Astrocyte of the cerebellum (primary cell): ENCODE results near the gene CLEC14A.

Experiments used
- DNase-seq: peaks from one replicate; pipeline ENCODE4 v3.0.0-alpha.2; 2011; ENCODE audit warnings: low read depth
- H3K4me3 ChIP-seq: 2 replicates; pipeline ENCODE4 v1.5.1; 2011; ENCODE audit warnings: mild to moderate bottlenecking, low read depth, low read length, moderate library complexity
- in situ Hi-C: cut with HindIII; loops from 2 replicates; pipeline ENCODE4 v1.10.0; 2017; ENCODE audit warnings: low sequenced_read_pairs
- TF ChIP-seq, protein P1 (sequence below): IDR thresholded peaks from 2 replicates; pipeline ENCODE4 v1.5.1; 2012; ENCODE audit warnings: low read length, low read depth, moderate library complexity, mild to moderate bottlenecking; ENCODE audit errors: missing control alignments

The CLEC14A gene

GRCh38 chr14:38278035-38278434, 22.1 kb upstream of the CLEC14A start:
- TF ChIP-seq, protein P1, sequence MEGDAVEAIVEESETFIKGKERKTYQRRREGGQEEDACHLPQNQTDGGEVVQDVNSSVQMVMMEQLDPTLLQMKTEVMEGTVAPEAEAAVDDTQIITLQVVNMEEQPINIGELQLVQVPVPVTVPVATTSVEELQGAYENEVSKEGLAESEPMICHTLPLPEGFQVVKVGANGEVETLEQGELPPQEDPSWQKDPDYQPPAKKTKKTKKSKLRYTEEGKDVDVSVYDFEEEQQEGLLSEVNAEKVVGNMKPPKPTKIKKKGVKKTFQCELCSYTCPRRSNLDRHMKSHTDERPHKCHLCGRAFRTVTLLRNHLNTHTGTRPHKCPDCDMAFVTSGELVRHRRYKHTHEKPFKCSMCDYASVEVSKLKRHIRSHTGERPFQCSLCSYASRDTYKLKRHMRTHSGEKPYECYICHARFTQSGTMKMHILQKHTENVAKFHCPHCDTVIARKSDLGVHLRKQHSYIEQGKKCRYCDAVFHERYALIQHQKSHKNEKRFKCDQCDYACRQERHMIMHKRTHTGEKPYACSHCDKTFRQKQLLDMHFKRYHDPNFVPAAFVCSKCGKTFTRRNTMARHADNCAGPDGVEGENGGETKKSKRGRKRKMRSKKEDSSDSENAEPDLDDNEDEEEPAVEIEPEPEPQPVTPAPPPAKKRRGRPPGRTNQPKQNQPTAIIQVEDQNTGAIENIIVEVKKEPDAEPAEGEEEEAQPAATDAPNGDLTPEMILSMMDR: no peak
- in situ Hi-C loops: no loop called here
- H3K4me3 ChIP-seq: no peak overlapping the region
- no peak for DNase-seq

DNA sequence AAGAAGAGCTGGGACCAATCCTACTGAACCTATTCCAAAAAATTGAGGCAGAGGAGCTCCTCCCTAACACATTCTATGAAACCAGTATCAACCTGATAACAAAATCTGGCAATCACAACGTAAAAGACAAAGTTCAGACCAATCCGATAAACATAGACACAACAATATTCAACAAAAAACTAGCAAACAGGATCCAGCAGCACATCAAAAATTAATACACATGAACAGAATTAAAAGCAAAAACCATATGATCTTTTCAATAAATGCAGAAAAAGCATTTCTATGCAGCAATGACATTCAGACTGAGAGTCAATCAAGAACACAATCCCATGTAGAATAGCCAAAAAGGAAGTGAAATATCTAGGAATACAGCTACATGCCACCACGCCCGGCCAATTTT, 7.0 kb upstream of the CLEC14A start:
- no peak overlapping the region for H3K4me3 ChIP-seq
- in situ Hi-C loops: no loop called here
- no peak for DNase-seq
- TF ChIP-seq, protein P1: no peak

DNA sequence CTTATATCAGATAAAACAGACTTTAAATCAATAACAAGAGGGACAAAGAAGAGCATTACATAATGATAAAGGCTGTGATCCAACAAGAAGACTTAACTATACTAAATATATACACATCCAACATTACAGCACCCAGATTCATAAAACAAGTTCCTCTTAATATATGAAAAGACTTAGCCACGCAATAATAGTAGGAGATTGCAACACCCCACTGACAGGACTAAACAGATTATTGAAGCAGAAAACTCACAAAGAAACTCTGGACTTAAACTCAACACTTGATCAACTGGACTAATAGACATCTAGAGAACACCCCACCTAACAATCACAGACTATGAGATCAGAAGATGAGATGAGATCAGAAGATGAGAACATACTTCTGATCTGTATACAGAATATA, 5.7 kb upstream of the CLEC14A start:
- no peak overlapping the region for H3K4me3 ChIP-seq
- in situ Hi-C loops: no loop called here
- no peak for DNase-seq
- TF ChIP-seq, protein P1: no peak

GRCh38 chr14:38257507-38257906, 1.6 kb upstream of the CLEC14A start:
- DNase-seq: no peak
- no peak overlapping the region for H3K4me3 ChIP-seq
- TF ChIP-seq, protein P1: no peak
- in situ Hi-C loops: no loop called here

GRCh38 chr14:38256533-38256840, 594 bp upstream of the CLEC14A start:
- no peak overlapping the region for H3K4me3 ChIP-seq
- TF ChIP-seq, protein P1: no peak
- in situ Hi-C loops: no loop called here
- DNase-seq: no peak

GRCh38 chr14:38255408-38255672, 553 bp downstream of the CLEC14A start:
- in situ Hi-C loops: no loop called here
- DNase-seq: no peak
- TF ChIP-seq, protein P1: no peak
- H3K4me3 ChIP-seq: peak overlapping the region; percentile 39

DNA sequence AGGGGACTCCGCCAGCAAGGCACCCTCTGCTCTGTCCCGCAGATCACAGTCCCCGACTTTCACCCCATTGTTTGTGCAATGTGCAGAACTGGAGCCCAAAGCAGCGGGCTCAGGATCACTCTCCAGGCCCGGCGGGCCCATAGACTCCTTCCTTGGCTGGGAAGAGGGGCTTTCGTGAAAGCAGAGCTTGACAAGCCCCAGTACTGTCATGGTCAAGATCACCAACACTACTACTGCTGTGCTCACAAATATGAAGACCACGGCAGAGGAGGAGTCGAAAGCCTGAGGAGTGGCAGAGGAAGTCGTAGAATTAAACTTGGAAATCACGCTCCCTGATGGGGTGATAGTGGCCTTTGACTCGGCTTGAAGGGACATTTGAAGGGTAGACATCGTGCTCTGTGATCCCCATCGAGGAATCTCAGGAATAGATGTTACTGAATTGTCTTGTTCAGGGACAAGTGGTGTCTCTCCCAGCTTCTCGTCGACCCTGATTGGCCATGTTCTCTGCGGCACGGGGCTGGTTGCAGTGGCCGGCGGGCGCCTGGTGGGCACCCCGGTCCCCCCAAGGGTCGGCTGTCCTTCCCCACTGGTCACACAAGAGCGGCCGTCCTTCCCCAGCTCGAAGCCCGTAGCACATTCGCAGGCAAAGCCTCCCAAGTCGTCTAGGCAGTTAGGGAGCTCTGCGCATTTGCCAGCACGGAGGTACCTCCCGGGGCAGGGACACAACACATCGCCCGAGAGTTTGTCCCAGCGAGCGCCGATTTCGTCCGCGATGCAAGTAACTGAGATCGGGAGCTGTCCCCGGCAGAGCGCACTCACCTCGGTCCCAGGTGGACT, 1.1 kb downstream of the CLEC14A start:
- DNase-seq: no peak
- peak overlapping the region; percentile 39 for H3K4me3 ChIP-seq
- in situ Hi-C loops: loop anchor here (5.0 kb wide), 2 partner anchors 37 to 53 kb away; no protein-coding TSS in a partner anchor
- TF ChIP-seq, protein P1: no peak
